SHP77 treated with DMSO at 0.1 percent for 48 hours (cell line): Measurements from ENCODE around the gene NEK7.
"Not testable (repeated sequence)": the region's sequence is repeated elsewhere in the genome, so short reads cannot be mapped to it uniquely, and the experiment has no call there.

ENCODE experiments used
- DNase-seq: peaks from one replicate; lab custom pipeline; 2025; lab: John Stamatoyannopoulos, UW

NEK7 gene

DNA sequence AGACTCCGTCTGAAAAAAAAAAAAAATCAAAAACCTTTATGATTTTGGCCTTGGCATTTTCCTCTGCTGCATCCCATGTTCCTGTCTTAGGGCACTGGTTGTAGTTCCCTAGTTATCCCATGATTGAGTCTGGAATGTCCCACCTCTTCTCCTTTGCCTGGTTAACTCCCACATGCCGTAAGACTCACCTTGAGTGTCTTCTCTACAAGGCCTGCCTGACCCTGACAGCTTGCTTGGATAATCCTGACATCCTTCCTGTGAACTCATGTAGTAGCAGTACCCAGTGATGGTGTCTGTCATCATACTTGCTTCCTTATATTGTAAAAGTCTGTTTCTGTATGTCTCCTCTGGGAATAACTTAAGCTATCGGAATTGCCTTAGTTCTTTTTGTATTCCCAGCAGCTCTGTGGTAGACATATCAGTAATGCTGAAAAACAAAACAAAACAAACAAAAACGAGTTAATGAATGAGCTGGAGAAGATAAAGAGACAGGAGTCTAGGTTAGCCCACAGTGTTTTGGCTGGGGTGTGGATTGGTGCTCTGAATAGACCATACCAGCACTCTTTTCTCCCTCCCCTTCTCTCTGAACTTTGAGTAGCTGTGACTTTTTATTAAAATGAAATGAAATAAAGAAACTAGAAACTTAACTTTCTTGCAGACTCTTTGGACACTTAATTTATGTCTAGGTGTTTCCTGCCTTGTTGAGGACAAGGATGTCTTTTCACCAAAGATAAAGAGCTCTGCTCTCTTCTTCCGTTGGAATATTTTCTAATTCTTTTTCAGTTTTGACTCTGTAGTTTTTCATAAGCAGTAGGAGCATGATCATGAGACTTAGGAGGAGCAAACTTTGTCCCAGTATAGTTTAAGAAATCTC is 15.1 kb downstream of the NEK7 start:
- no peak for DNase-seq

GRCh38 chr1:198173832-198174231 is 17.0 kb downstream of the NEK7 start:
- no peak for DNase-seq

- DNase-seq, result no peak
Measured at GRCh38 chr1:198174297-198174696, 17.5 kb downstream of the NEK7 start.

DNA sequence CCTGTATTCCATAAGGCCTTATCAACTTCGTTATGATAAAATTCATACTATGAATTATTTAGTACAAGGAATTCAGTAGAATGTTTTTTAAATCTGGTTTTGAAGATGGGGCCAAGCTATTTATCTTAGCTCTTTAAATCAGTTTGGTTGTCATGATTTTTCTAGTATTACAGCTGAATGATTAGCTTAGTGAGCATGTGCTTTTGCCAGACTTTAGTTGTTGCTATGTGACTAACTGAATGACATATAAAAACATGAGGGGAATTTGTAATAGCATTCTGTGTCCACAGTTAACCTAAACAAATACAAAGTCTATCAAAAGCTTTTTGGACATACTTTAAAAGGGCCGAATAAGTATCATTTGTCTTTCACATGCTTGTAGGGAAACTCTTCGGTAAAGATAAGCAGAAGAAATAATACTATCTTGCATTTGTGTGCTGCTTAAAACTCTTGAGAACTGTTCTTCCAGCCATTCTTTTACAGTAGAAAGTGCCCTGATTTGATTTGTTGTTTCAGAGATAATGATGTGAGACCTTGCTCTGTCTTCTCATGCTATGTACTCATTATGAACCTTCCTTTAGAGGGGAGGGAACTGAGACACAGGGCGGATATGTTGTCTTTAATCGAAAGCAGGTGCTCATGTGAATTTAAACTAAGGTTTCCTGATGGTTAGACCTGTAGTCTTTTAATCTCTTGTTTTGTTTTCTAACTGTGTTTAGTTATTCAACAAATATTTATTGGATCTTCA is 18.8 kb downstream of the NEK7 start:
- DNase-seq, result no peak

- DNase-seq, result no peak
Measured at GRCh38 chr1:198176179-198176578, 19.4 kb downstream of the NEK7 start.

DNA sequence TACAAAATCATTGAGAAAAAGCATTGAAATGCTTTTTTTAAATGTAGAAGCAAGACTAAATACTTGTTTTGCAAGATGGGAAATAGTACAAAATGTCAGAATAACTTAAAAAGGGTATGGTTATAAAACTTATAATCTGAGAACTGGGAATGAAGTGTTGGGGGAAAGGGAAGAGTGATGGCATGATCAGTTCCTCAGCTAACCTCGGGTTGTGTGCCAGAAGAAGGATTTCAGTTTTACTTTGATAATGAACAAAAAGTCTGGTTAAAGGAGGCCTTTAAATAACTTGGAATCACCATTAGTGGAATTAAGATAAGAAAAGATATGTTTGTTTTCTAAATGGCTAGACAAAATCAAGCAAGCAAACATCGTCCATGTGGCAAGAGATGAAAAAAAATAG is 20.7 kb downstream of the NEK7 start:
- DNase-seq, result no peak

DNA sequence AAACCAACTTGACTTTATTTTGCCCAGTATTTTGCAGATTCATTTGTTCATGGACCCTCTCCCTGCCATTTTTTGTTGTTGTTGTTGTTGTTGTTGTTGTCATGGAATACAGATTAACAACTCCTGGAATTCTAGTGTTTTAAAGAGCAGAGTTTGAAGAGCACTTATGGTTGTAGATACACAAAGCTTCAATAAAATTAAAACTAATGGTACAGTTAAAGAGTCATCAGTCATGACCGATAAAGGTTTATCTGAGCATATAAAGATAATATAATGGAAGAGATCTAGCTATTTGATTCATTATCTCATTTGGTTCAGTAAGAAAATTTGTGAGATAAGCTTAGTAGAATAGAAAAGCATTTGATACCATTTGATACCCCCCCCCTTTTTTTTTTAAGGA is 21.8 kb downstream of the NEK7 start:
- DNase-seq, result no peak

DNA sequence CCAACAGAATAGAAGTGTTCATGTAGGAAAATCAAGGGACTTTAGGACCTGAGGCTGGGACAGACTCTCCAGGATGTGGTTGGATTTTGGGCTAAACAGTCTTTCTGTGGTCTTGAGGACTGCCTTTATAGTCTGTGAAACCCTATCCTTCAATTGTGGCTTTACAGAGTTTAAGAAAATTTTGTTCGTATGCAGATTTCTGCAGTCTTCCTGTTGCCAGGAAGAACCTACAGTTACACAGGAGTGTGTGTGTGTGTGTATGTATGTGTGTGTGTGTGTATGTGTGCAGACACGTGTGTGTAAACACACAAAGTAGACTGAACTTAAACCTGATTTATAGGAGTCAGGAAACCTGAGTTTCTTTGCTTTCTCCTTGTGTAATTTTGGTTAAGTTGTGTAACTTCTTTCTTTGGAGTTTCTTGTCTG is 22.8 kb downstream of the NEK7 start:
- no peak for DNase-seq

DNA sequence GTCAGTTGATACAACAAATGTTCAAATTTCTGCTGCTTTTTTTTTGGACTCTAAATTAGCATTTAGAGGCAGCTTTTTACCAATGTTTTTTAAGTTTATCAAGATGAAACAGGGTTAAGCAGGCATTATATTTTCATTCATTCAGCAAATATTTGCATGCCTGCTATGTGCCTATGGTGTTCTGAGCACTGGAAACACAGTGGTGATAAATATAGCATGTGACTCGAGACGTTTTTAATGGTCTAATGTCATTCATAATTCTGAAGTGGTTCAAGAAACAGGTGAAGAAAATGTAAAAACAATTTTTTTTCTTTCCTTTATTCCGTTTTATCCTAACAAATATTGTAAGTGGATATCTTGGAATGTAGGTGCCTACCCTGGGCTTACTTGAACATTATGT is 26.8 kb downstream of the NEK7 start:
- no peak for DNase-seq

DNA sequence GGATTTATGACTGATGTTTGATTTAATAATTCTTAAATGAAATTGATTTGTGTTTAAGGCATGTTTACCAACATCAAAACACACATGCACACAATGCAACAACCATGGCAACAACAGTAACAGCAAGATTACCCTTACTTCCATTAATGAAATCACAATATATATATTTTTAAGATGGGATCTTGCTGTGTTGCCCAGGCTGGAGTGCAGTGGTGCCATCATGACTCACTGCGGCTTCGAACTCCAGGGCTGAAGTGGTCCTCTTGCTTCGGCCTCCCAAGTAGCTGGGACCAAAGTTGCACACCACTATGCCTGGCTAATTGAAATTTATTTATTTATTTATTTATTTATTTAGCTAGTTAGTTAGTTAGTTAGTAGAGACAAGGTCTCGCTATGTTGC is 27.7 kb downstream of the NEK7 start:
- no peak for DNase-seq

- DNase-seq, result no peak
Measured at GRCh38 chr1:198185146-198185545, 28.3 kb downstream of the NEK7 start.

- no peak for DNase-seq
Measured at GRCh38 chr1:198185759-198186158, 29.0 kb downstream of the NEK7 start.

GRCh38 chr1:198186916-198187580 is 30.2 kb downstream of the NEK7 start:
- no peak for DNase-seq

- no peak for DNase-seq
Measured at GRCh38 chr1:198187973-198188588, 31.3 kb downstream of the NEK7 start.

- no peak for DNase-seq
Measured at GRCh38 chr1:198191117-198191516, 34.3 kb downstream of the NEK7 start.

GRCh38 chr1:198193871-198194270 is 37.1 kb downstream of the NEK7 start:
- not testable (repeated sequence) for DNase-seq

DNA sequence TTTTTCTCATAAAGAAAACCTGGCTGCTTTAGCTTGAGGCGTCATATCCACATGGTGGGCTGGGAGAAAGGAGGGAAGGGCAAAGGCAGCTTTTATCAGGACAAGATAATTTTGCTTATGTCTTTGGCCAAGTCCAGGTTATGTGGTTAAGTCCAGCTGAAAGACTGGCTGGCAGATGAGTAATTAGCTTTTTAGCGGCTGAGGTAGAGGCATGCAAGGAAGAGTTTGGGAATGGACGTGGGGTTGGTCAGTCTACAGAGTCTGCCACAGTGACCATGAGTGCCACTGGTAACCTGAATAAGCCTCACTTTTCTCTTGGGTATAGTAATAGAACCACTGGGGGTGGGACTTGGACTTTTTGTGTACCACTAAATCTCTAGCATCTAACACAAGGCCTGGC is 39.8 kb downstream of the NEK7 start:
- no peak for DNase-seq

DNA sequence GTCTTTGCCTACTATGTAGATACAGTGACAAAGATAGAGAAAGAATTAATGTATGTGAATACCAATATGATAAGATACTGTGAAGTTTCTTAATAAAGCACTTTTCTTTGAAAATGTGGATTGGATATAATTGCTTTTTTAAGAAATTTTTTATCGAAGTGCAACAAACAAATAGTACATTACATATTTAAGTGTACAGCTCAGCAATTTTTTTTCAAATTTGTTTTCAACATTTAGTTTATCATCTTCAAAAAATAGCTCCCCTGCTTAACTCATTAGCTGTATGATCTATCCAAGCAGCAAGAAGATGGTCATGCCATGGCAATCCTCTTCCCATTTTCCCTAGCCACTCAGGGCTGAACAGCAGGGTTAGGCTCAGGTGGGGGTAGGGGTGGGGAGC is 40.5 kb downstream of the NEK7 start:
- no peak for DNase-seq

DNA sequence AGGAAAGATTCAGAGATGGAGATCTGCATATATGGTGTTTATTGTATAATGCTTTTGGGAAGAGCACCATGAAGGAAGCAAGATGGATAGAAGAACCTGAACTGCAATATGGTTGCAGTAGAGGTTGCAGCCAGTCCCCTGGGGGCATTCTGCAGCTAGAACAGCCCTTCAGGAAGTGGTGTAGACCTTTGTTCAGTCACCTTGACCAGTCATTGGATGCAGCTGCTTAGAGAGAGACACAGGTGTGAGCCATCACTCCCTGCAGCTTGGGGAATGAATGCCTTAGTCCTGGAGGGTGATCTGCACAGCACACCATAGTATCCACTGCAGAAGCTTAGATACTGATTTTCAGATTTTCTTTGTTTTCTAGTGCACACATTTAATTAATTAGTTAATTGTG is 42.3 kb downstream of the NEK7 start:
- DNase-seq, result no peak

- DNase-seq, result no peak
Measured at GRCh38 chr1:198201956-198202784, 45.4 kb downstream of the NEK7 start.

DNA sequence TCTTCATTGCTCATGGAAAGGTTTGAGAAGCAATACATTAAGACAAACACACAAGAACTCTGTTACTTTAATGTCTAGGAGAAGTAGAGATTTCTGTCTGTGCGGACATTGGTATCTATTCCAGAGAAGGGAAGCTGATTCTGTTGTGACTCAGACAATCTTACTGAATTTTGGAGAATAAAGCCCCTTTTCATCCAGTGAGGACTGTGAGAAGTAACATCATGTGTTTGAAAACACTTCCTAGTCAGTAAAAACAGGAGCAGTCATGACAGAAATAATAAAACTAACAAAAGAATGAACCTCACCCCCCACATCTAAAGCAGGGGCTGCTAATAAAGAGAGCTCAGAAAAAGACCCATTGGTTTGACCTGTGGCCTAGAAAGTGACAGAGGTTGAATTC is 46.6 kb downstream of the NEK7 start:
- DNase-seq, result no peak
